ENCODE data around the gene SDK1.

Gene SDK1

GRCh38 chr7:4127909-4128560 is 827.0 kb downstream of the SDK1 start:
- DNase-seq: no peak

DNA sequence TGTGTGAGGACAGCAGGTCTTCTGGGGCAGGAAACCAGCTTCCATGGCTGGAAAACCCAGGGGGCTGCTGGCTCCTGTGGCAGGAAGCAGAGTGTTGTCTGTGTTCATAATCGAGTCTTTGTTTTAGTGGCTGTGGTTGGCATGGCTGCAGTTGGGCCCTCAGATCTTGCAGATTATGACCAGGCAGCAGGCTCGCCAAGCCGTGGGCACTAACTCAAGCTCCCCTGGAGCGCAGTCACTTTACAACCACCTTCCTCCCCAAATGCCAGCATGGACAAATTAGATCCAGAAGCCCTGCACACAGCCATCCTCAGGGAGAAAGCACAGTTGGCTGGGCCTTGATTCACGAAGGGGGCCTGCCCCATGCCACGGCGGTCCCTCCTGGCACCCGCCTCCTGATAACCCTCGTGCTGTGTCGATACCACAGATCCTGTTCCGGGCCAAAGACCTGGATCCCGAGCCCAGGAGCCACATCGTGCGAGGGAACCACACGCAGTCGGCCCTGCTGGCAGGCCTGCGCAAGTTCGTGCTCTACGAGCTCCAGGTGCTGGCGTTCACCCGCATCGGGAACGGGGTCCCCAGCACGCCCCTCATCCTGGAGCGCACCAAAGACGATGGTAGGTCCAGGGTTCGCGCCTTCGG is 828.5 kb downstream of the SDK1 start:
- DNase-seq: peak in 30 of 42 donors; percentile 13 to 70 (median 36)
- intact Hi-C loops (cut with DNase I): no loop called here

More at GRCh38 chr7:4127909-4128560, 827.0 kb downstream of the SDK1 start:
- intact Hi-C loops (cut with DNase I): no loop called here

DNA sequence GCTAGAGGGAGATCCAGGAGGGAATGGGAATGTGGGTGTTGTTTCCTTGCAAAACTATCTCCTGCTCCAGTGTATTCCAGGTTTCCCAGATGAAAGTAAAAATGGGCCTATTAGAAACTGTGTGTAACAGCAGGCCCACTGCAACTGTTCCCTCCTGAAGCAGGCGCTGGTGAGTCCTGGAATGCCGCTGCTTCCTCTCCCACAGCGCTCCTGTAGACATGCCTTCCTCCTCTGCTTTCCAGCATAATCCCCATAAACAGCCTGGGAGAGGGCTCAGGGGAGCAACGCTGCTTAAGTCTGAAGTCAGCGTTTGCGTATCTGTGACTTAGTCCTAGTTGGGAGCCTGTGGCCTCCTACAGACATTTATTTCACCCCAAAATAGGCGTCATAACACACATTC is 830.0 kb downstream of the SDK1 start:
- DNase-seq: no peak
- intact Hi-C loops (cut with DNase I): no loop called here

DNA sequence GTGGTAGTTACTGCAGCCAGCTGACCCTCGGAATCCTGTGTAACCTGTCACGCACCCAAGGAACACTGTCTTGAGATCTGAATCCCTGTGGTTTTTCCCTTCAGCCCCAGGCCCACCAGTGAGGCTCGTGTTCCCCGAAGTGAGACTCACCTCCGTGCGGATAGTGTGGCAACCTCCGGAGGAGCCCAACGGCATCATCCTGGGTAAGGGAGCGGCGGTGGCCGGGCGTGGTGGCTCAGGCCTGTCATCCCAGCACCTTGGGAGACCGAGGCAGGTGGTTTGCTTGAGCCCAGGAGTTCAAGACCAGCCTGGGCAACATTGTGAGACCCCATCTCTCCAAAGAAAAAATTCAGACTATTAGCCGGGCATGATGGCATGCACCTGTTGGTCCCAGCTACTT is 831.2 kb downstream of the SDK1 start:
- intact Hi-C loops (cut with DNase I): no loop called here
- DNase-seq: no peak

DNA sequence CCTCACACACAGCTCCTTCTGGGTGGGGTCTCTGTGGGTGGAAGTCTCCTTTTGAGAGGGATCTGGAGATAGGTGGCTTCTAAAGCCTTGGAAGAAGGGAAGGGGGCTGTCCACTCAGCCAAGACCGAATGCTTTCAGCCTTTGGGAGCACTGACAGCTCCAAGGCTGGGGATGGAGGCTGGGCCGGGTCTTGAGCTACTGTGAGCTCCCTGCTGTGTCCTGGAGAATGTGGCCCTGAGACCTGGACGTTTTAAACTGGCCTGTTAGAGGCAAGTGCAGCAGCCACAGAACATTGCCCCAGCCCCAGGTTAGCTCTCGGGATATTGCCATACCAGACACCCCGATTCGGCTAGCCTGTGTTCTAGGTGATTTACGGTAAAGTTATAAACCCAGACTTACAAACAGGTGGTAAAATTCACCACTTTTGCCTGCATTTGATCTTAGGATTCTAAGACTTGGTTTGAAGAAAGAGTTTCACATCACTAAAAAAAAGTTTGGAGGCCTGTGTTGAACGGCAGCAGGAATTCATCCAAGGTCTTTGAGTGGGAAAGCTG is 832.5 kb downstream of the SDK1 start:
- no peak for DNase-seq
- intact Hi-C loops (cut with DNase I): no loop called here

- no peak for DNase-seq
- intact Hi-C loops (cut with DNase I): no loop called here
Observed at GRCh38 chr7:4134204-4134603, 833.2 kb downstream of the SDK1 start.

- no peak for DNase-seq
- intact Hi-C loops (cut with DNase I): no loop called here
Observed at GRCh38 chr7:4134631-4135030, 833.6 kb downstream of the SDK1 start.

DNA sequence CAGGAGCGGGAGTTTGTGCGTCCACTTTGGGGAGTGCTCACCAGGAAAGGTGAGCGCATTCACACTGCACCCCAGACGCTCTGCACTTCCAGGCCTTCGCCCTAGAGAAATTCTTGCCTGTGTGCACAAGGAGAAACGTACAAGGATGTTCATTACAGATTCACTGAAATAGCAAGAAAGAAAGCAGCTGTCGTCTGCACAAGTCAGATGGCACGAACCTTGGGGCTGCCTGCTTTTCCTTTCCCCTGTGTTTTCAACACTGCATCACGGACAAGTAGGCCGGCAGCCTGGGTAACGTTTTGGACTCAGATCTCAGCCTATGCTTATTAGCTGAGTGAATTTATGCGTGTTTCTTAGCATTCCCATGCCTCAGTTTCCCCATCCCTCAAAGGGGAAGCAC is 834.2 kb downstream of the SDK1 start:
- DNase-seq: peak in 1 of 42 donors; percentile 29
- intact Hi-C loops (cut with DNase I): no loop called here

DNA sequence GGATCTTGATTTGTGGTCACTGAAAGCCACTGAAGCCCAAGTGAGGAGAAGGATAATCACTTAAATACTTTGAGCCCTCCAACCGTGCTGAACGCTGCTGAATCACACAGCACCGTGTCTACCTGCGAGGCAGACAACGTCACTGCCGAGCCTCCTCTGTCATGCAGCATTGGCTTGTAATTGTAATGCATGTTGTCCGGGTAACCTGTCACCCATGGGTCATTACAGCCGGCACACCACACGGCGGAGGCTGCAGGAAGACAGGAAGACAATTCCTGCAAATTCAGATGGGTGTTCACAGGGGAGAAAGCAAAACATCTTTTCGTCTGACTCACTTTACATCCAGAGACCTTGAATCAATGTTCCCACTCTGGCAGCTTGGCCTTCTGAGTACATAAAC is 835.0 kb downstream of the SDK1 start:
- intact Hi-C loops (cut with DNase I): no loop called here
- DNase-seq: peak in 1 of 42 donors; percentile 24

- intact Hi-C loops (cut with DNase I): no loop called here
- DNase-seq: no peak
Observed at GRCh38 chr7:4136501-4137110, 835.6 kb downstream of the SDK1 start.

GRCh38 chr7:4137552-4137951 is 836.5 kb downstream of the SDK1 start:
- DNase-seq: no peak
- intact Hi-C loops (cut with DNase I): no loop called here

- intact Hi-C loops (cut with DNase I): no loop called here
- DNase-seq: no peak
Observed at GRCh38 chr7:4138866-4139265, 837.8 kb downstream of the SDK1 start.

GRCh38 chr7:4139656-4140625 is 838.9 kb downstream of the SDK1 start:
- DNase-seq: no peak
- intact Hi-C loops (cut with DNase I): no loop called here

- intact Hi-C loops (cut with DNase I): no loop called here
Observed at GRCh38 chr7:4140933-4141332, 839.9 kb downstream of the SDK1 start.

GRCh38 chr7:4143006-4143405 is 842.0 kb downstream of the SDK1 start:
- no peak for DNase-seq
- intact Hi-C loops (cut with DNase I): no loop called here

More at GRCh38 chr7:4140933-4141332, 839.9 kb downstream of the SDK1 start:
- no peak for DNase-seq

GRCh38 chr7:4143511-4144171 is 842.6 kb downstream of the SDK1 start:
- intact Hi-C loops (cut with DNase I): no loop called here
- DNase-seq: no peak

- no peak for DNase-seq
- intact Hi-C loops (cut with DNase I): no loop called here
Observed at GRCh38 chr7:4144172-4144701, 843.2 kb downstream of the SDK1 start.

- intact Hi-C loops (cut with DNase I): no loop called here
- peak in 1 of 42 donors; percentile 12 for DNase-seq
Observed at GRCh38 chr7:4144811-4145510, 843.9 kb downstream of the SDK1 start.
